IMR-90 (cell line): ENCODE measurements around the gene GPR32. TPM values are rescaled to one million over a fixed set of nuclear protein-coding genes. Genes with fewer than 3 reads are reported as not detected.

Experiments
- ATAC-seq: fragments of 200-7000 bp; cut with Tn5 transposase; 2 replicates; pipeline ENCODE4 v1.9.1; 2020; ENCODE audit warnings: low read depth, mild to moderate bottlenecking, moderate library complexity
- BruUV-seq: library from RNA; stranded (reverse); fragments of 400-500 nt; replicated peaks from 2 replicates; lab custom pipeline; 2021; lab: Mats Ljungman, UMichigan
- CTCF ChIA-PET: fragments of 300-600 bp; formaldehyde crosslinking; extraction: SDS; loops from one replicate; lab custom pipeline; 2021; ENCODE audit warnings: antibody characterized with exemption; lab: Yijun Ruan, JAX
- POLR2A ChIA-PET: fragments of 300-600 bp; sonication (Branson Sonifier 250); formaldehyde crosslinking; loops from one replicate; lab custom pipeline; 2022; ENCODE audit warnings: antibody characterized with exemption; ENCODE audit not compliant: unreplicated experiment; lab: Charles Lee
- DNase-seq: peaks from one replicate; pipeline ENCODE4 v3.0.0; 2013
- H2AFZ ChIP-seq: replicated peaks from 2 replicates; pipeline ENCODE3; 2013; ENCODE audit warnings: low read length, mild to moderate bottlenecking; ENCODE audit not compliant: poor library complexity
- H2AK5ac ChIP-seq: 2 replicates; pipeline ENCODE4 v1.6.1; 2013; ENCODE audit warnings: low read depth, low read length, inconsistent platforms
- H2AK9ac ChIP-seq: replicated peaks from 2 replicates; pipeline ENCODE3; 2013; ENCODE audit warnings: mild to moderate bottlenecking, low read depth, low read length, moderate library complexity; ENCODE audit not compliant: poor library complexity
- H2BK120ac ChIP-seq: 2 replicates; pipeline ENCODE4 v1.6.1; 2013; ENCODE audit warnings: low read depth, low read length, inconsistent platforms
- H2BK15ac ChIP-seq: 3 replicates; pipeline ENCODE4 v1.6.1; 2013; ENCODE audit warnings: low read depth, low read length, inconsistent platforms
- H2BK20ac ChIP-seq: 2 replicates; pipeline ENCODE4 v1.6.1; 2013; ENCODE audit warnings: low read depth, mild to moderate bottlenecking, inconsistent platforms, low read length, moderate library complexity
- H2BK5ac ChIP-seq: 2 replicates; pipeline ENCODE4 v1.6.1; 2013; ENCODE audit warnings: mild to moderate bottlenecking, low read depth, low read length, inconsistent platforms; ENCODE audit not compliant: poor library complexity, severe bottlenecking
- H3K14ac ChIP-seq: replicated peaks from 2 replicates; pipeline ENCODE4 v1.6.1; 2013; ENCODE audit warnings: low read depth, low read length, inconsistent platforms
- H3K18ac ChIP-seq: 2 replicates; pipeline ENCODE4 v1.6.1; 2013; ENCODE audit warnings: low read depth, low read length, control low read depth
- H3K23ac ChIP-seq: 2 replicates; pipeline ENCODE4 v1.6.1; 2013; ENCODE audit warnings: low read depth, low read length, inconsistent platforms
- H3K27ac ChIP-seq: 2 replicates; pipeline ENCODE4 v1.5.1; 2013; ENCODE audit warnings: mild to moderate bottlenecking, control low read depth, low read length; ENCODE audit not compliant: insufficient read depth
- H3K27me3 ChIP-seq: 2 replicates; pipeline ENCODE4 v1.6.1; 2013; ENCODE audit warnings: low read length; ENCODE audit not compliant: control insufficient read depth, insufficient read depth
- H3K36me3 ChIP-seq: 2 replicates; pipeline ENCODE4 v1.6.1; 2013; ENCODE audit warnings: low read length, mixed read lengths; ENCODE audit not compliant: control insufficient read depth, insufficient read depth
- H3K4ac ChIP-seq: 2 replicates; pipeline ENCODE4 v1.6.1; 2013; ENCODE audit warnings: low read depth, low read length, inconsistent platforms
- H3K4me1 ChIP-seq: 2 replicates; pipeline ENCODE4 v1.6.1; 2013; ENCODE audit warnings: low read length, mixed read lengths; ENCODE audit not compliant: control insufficient read depth, insufficient read depth
- H3K4me2 ChIP-seq: 2 replicates; pipeline ENCODE4 v1.6.1; 2013; ENCODE audit warnings: low read depth, mild to moderate bottlenecking, control low read depth, low read length, moderate library complexity
- H3K4me3 ChIP-seq: 2 replicates; pipeline ENCODE4 v1.5.1; 2013; ENCODE audit warnings: low read depth, mild to moderate bottlenecking, control low read depth, low read length, moderate library complexity; ENCODE audit not compliant: insufficient read depth
- H3K56ac ChIP-seq: 2 replicates; pipeline ENCODE4 v1.6.1; 2013; ENCODE audit warnings: low read length, inconsistent platforms; ENCODE audit not compliant: insufficient read depth; ENCODE audit errors: extremely low read depth
- H3K79me1 ChIP-seq, 2 experiments: 2 replicates each; pipeline ENCODE4 v1.6.1; 2013; ENCODE audit warnings: low read length in 2 of 2, inconsistent platforms in 1 of 2, low read depth in 1 of 2
- H3K9ac ChIP-seq: 2 replicates; pipeline ENCODE4 v1.6.1; 2013; ENCODE audit warnings: low read depth, low read length, control low read depth
- H3K9me1 ChIP-seq: 2 replicates; pipeline ENCODE4 v1.6.1; 2013; ENCODE audit warnings: low read length, inconsistent platforms; ENCODE audit not compliant: insufficient read depth
- H3K9me3 ChIP-seq: 2 replicates; pipeline ENCODE4 v1.6.1; 2013; ENCODE audit warnings: low read length; ENCODE audit not compliant: control insufficient read depth, insufficient read depth
- H4K20me1 ChIP-seq: 2 replicates; pipeline ENCODE4 v1.6.1; 2013; ENCODE audit warnings: low read length, inconsistent platforms; ENCODE audit not compliant: insufficient read depth
- H4K5ac ChIP-seq: 2 replicates; pipeline ENCODE4 v1.6.1; 2013; ENCODE audit warnings: mild to moderate bottlenecking, low read depth, low read length, control low read depth
- H4K8ac ChIP-seq, 2 experiments: 2 replicates each; pipeline ENCODE4 v1.6.1; 2013; ENCODE audit warnings: low read depth in 2 of 2, low read length in 2 of 2, control low read depth in 1 of 2, inconsistent platforms in 1 of 2
- H4K91ac ChIP-seq: 2 replicates; pipeline ENCODE4 v1.6.1; 2013; ENCODE audit warnings: low read depth, low read length, inconsistent platforms; ENCODE audit not compliant: insufficient read depth
- BHLHE40 ChIP-seq: fragments of 150-350 bp; IDR thresholded peaks from 2 replicates; pipeline ENCODE4 v1.6.1; 2016; ENCODE audit warnings: mild to moderate bottlenecking, low read depth, low read length
- CEBPB ChIP-seq: IDR thresholded peaks from 2 replicates; pipeline ENCODE4 v1.6.1; 2012; ENCODE audit warnings: low read depth, low read length, improper control_type of control experiment
- CHD1 ChIP-seq: IDR thresholded peaks from 2 replicates; pipeline ENCODE4 v1.6.1; 2012; ENCODE audit warnings: low read depth, low read length, improper control_type of control experiment
- MAFK ChIP-seq: IDR thresholded peaks from 2 replicates; pipeline ENCODE4 v1.6.1; 2012; ENCODE audit warnings: low read depth, low read length, improper control_type of control experiment
- MXI1 ChIP-seq: IDR thresholded peaks from 2 replicates; pipeline ENCODE4 v1.6.1; 2012; ENCODE audit warnings: low read depth, mild to moderate bottlenecking, low read length, moderate library complexity, borderline replicate concordance
- NFE2L2 ChIP-seq: fragments of 150-350 bp; IDR thresholded peaks from 2 replicates; pipeline ENCODE4 v1.6.1; 2016; ENCODE audit warnings: low read depth, mild to moderate bottlenecking, low read length
- POLR2A ChIP-seq: IDR thresholded peaks from 2 replicates; pipeline ENCODE4 v1.6.1; 2012; ENCODE audit warnings: mild to moderate bottlenecking, low read depth, low read length
- RAD21 ChIP-seq: IDR thresholded peaks from 2 replicates; pipeline ENCODE4 v1.6.1; 2012; ENCODE audit warnings: low read length, improper control_type of control experiment
- RCOR1 ChIP-seq: IDR thresholded peaks from 2 replicates; pipeline ENCODE4 v1.6.1; 2012; ENCODE audit warnings: mild to moderate bottlenecking, low read length, improper control_type of control experiment; ENCODE audit not compliant: insufficient replicate concordance
- SMC3 ChIP-seq: fragments of 150-350 bp; IDR thresholded peaks from 2 replicates; pipeline ENCODE4 v1.6.1; 2016; ENCODE audit warnings: low read depth, mild to moderate bottlenecking, antibody characterized with exemption, low read length, moderate library complexity
- USF2 ChIP-seq: fragments of 150-350 bp; IDR thresholded peaks from 2 replicates; pipeline ENCODE4 v1.6.1; 2017; ENCODE audit warnings: mild to moderate bottlenecking, antibody characterized with exemption, low read length, low read depth
- WGBS, 2 experiments: methylation state at CpG; one replicate each; pipeline versions ENCODE4 v1.1.5 to v1.1.7; 2013; ENCODE audit warnings: missing lambda C conversion rate in 2 of 2; ENCODE audit not compliant: insufficient read length in 1 of 2; ENCODE audit errors: extremely low coverage in 2 of 2; 5-methylcytosine and 5-hydroxymethylcytosine counted together
- dilution Hi-C: fragments of 300-500 bp; cut with HindIII; formaldehyde crosslinking; loops from one replicate; pipeline ENCODE4 v1.14.3; 2018; ENCODE audit warnings: low sequenced_read_pairs; ENCODE audit not compliant: unreplicated experiment
- in situ Hi-C: fragments of 300-500 bp; cut with MboI; formaldehyde crosslinking; loops from 3 replicates; pipeline ENCODE4 v1.14.3; 2019; ENCODE audit warnings: low sequenced_read_pairs, inconsistent platforms, mixed read lengths
- intact Hi-C: fragments of 100-400 bp; cut with micrococcal nuclease; formaldehyde crosslinking; loops from 2 replicates; pipeline ENCODE4 v1.10.0; 2022
- polyA plus RNA-seq, 3 experiments: library from polyadenylated mRNA; depleted of rRNA; stranded (reverse); fragments of >200 nt; gene quantifications; 2 replicates each; pipeline ENCODE4 v1.2.3, GENCODE V29; 2012; ENCODE audit warnings: low replicate concordance in 1 of 3
- total RNA-seq: library from RNA; depleted of rRNA; stranded (reverse); fragments of >200 nt; gene quantifications from 2 replicates; pipeline ENCODE4 v1.2.3, GENCODE V29; 2012
- TF ChIP-seq, protein P1 (sequence below): conservative IDR thresholded peaks from 2 replicates; pipeline ENCODE4 v1.5.1; 2012; ENCODE audit warnings: mild to moderate bottlenecking, low read depth, low read length, improper control_type of control experiment

Gene GPR32
- total and polyA plus RNA-seq, 2 of the 4 experiments (the other 2 are of a cell fraction): not detected

DNA sequence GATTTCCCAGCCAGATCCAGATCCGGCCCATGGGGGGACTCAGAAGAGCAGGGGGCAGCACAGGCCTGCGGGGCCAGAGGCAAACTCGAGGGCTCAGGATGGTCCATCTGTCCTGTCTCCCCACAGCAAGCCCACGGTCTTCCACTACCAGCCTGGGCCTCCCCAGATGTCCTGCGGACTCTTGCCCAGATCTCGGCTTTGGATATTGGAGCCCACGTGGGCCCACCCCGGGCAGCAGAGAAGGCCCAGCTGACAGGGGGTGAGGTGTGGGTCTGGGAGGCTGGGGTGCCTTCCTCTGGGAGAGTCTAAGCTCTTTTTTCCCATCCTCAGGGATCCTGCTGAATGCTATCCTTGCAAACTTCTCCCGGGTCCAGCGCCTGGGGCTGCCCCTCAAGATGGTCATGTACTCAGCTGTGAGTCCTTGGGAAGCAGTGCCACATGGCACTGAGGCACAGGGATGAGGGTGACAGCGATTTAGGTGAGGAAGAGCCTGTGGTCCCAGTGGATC lies 23.3 kb downstream of the GPR32 start:
- Histone ChIP-seq H3K4me3 (no peak overlapping the region), H3K56ac (no peak overlapping the region), H3K27ac (no peak overlapping the region), H4K91ac (no peak overlapping the region), H3K23ac (no peak overlapping the region), H3K14ac (no peak overlapping the region; the same call in 1 of the 2 replicates), H3K9me3 (no peaks in the 10 kb centered on the region), H4K20me1 (peaks cover 47% of the 10 kb centered on the region), H4K8ac (no peak overlapping the region), H2AFZ (peak overlapping the region; percentile 13), H3K79me1 (peaks cover 8 to 9% of the 10 kb centered on the region in 2 experiments; a peak in 2 of 4 replicates), H2AK5ac (no peak overlapping the region), H3K18ac (no peak overlapping the region), H3K4me2 (no peak overlapping the region), H2BK15ac (no peak overlapping the region), H2BK5ac (no peak overlapping the region), H3K9ac (no peak overlapping the region), H2BK120ac (no peak overlapping the region), H3K27me3 (no peaks in the 10 kb centered on the region), H3K4ac (no peak overlapping the region), H4K5ac (no peak overlapping the region), H2BK20ac (no peak overlapping the region), H3K9me1 (peaks cover 7% of the 10 kb centered on the region), H3K36me3 (peaks cover 17% of the 10 kb centered on the region), H3K4me1 (no peaks in the 10 kb centered on the region), H2AK9ac (no peak overlapping the region)
- POLR2A ChIA-PET: no interaction called here
- dilution Hi-C loops (no loop called here), in situ Hi-C loops (no loop called here), intact Hi-C loops (no loop called here)
- no TSS peak for BruUV-seq
- CTCF ChIA-PET: no interaction called here
- DNase-seq (no peak), ATAC-seq (no peak)
- 100% methylated on average over 1 of the region's 11 CpGs; no CpG with 5 or more reads in 1 of the 2 experiments for WGBS, 2 experiments
- TF ChIP-seq NFE2L2: no peak
- TF ChIP-seq MAFK: no peak
- TF ChIP-seq RCOR1: no peak
- no peak for TF ChIP-seq CEBPB
- TF ChIP-seq MXI1: no peak
- TF ChIP-seq USF2: no peak
- TF ChIP-seq BHLHE40: no peak
- TF ChIP-seq SMC3: no peak
- TF ChIP-seq POLR2A: no peak
- TF ChIP-seq, protein P1, sequence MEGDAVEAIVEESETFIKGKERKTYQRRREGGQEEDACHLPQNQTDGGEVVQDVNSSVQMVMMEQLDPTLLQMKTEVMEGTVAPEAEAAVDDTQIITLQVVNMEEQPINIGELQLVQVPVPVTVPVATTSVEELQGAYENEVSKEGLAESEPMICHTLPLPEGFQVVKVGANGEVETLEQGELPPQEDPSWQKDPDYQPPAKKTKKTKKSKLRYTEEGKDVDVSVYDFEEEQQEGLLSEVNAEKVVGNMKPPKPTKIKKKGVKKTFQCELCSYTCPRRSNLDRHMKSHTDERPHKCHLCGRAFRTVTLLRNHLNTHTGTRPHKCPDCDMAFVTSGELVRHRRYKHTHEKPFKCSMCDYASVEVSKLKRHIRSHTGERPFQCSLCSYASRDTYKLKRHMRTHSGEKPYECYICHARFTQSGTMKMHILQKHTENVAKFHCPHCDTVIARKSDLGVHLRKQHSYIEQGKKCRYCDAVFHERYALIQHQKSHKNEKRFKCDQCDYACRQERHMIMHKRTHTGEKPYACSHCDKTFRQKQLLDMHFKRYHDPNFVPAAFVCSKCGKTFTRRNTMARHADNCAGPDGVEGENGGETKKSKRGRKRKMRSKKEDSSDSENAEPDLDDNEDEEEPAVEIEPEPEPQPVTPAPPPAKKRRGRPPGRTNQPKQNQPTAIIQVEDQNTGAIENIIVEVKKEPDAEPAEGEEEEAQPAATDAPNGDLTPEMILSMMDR: no peak
- no peak for TF ChIP-seq RAD21
- no peak for TF ChIP-seq CHD1
